Measurements from ENCODE around the gene NAV2. TPM values are rescaled to one million over a fixed set of nuclear protein-coding genes. Genes with fewer than 3 reads are reported as not detected.
"Not testable (repeated sequence)": the region's sequence is repeated elsewhere in the genome, so short reads cannot be mapped to it uniquely, and the experiment has no call there.

The NAV2 gene
- total RNA-seq, 2 donors from 2014 or later = 0.37 to 0.58 TPM

- H3K27ac Mint-ChIP-seq = no peak overlapping the region
- H3K27me3 Mint-ChIP-seq = peaks cover 8% of the 10 kb centered on the region
- no peak overlapping the region for H3K4me3 Mint-ChIP-seq
- no peaks in the 10 kb centered on the region for H3K36me3 Mint-ChIP-seq (ENCODE audit: low read depth)
- no peaks in the 10 kb centered on the region for H3K4me1 Mint-ChIP-seq
- no peaks in the 10 kb centered on the region for H3K9me3 Mint-ChIP-seq
- ATAC-seq (replicated peaks) = no peak
Measured at GRCh38 chr11:20117291-20117690, 404.7 kb downstream of the NAV2 start.

GRCh38 chr11:20118209-20118608 lies 405.6 kb downstream of the NAV2 start:
- no peaks in the 10 kb centered on the region for H3K4me1 Mint-ChIP-seq
- no peak overlapping the region for H3K4me3 Mint-ChIP-seq
- no peaks in the 10 kb centered on the region for H3K36me3 Mint-ChIP-seq (ENCODE audit: low read depth)
- H3K9me3 Mint-ChIP-seq = no peaks in the 10 kb centered on the region
- no peak overlapping the region for H3K27ac Mint-ChIP-seq
- H3K27me3 Mint-ChIP-seq = peaks cover 8% of the 10 kb centered on the region
- ATAC-seq (replicated peaks) = no peak

GRCh38 chr11:20119315-20119714 lies 406.7 kb downstream of the NAV2 start:
- H3K36me3 Mint-ChIP-seq (ENCODE audit: low read depth) = no peaks in the 10 kb centered on the region
- H3K9me3 Mint-ChIP-seq = no peaks in the 10 kb centered on the region
- H3K27ac Mint-ChIP-seq = no peak overlapping the region
- H3K4me1 Mint-ChIP-seq = no peaks in the 10 kb centered on the region
- ATAC-seq (replicated peaks) = no peak
- peaks cover 8% of the 10 kb centered on the region for H3K27me3 Mint-ChIP-seq
- no peak overlapping the region for H3K4me3 Mint-ChIP-seq

- no peak overlapping the region for H3K4me3 Mint-ChIP-seq
- H3K27ac Mint-ChIP-seq = no peak overlapping the region
- no peak for ATAC-seq (replicated peaks)
- H3K36me3 Mint-ChIP-seq (ENCODE audit: low read depth) = no peaks in the 10 kb centered on the region
- no peaks in the 10 kb centered on the region for H3K9me3 Mint-ChIP-seq
- H3K4me1 Mint-ChIP-seq = no peaks in the 10 kb centered on the region
- peaks cover 8% of the 10 kb centered on the region for H3K27me3 Mint-ChIP-seq
Measured at GRCh38 chr11:20120134-20120925, 407.7 kb downstream of the NAV2 start.

GRCh38 chr11:20122131-20122530 lies 409.5 kb downstream of the NAV2 start:
- H3K4me1 Mint-ChIP-seq = no peaks in the 10 kb centered on the region
- no peak overlapping the region for H3K4me3 Mint-ChIP-seq
- no peak overlapping the region for H3K27ac Mint-ChIP-seq
- no peaks in the 10 kb centered on the region for H3K36me3 Mint-ChIP-seq (ENCODE audit: low read depth)
- H3K27me3 Mint-ChIP-seq = peaks cover 8% of the 10 kb centered on the region
- no peak for ATAC-seq (replicated peaks)
- no peaks in the 10 kb centered on the region for H3K9me3 Mint-ChIP-seq

- ATAC-seq (replicated peaks) = no peak
- H3K9me3 Mint-ChIP-seq = no peaks in the 10 kb centered on the region
- no peaks in the 10 kb centered on the region for H3K27me3 Mint-ChIP-seq
- H3K4me1 Mint-ChIP-seq = no peaks in the 10 kb centered on the region
- H3K4me3 Mint-ChIP-seq = no peak overlapping the region
- H3K27ac Mint-ChIP-seq = no peak overlapping the region
- no peaks in the 10 kb centered on the region for H3K36me3 Mint-ChIP-seq (ENCODE audit: low read depth)
Measured at GRCh38 chr11:20125927-20126326, 413.3 kb downstream of the NAV2 start.

GRCh38 chr11:20126724-20127123 lies 414.1 kb downstream of the NAV2 start:
- no peaks in the 10 kb centered on the region for H3K4me1 Mint-ChIP-seq
- H3K27me3 Mint-ChIP-seq = peaks cover 3% of the 10 kb centered on the region
- no peaks in the 10 kb centered on the region for H3K36me3 Mint-ChIP-seq (ENCODE audit: low read depth)
- no peak overlapping the region for H3K4me3 Mint-ChIP-seq
- no peak overlapping the region for H3K27ac Mint-ChIP-seq
- H3K9me3 Mint-ChIP-seq = no peaks in the 10 kb centered on the region
- no peak for ATAC-seq (replicated peaks)

GRCh38 chr11:20127671-20128527 lies 415.3 kb downstream of the NAV2 start:
- Mint-ChIP-seq H3K4me1 (peaks cover 5% of the 10 kb centered on the region), H3K36me3 (ENCODE audit: low read depth) (no peaks in the 10 kb centered on the region), H3K9me3 (no peaks in the 10 kb centered on the region), H3K27me3 (peaks cover 11% of the 10 kb centered on the region), H3K4me3 (no peak overlapping the region), H3K27ac (no peak overlapping the region)
- peak; percentile 79 for ATAC-seq (replicated peaks)

- not testable (repeated sequence) for H3K27ac Mint-ChIP-seq; ATAC-seq (replicated peaks); H3K4me1 Mint-ChIP-seq; H3K9me3 Mint-ChIP-seq; H3K4me3 Mint-ChIP-seq; H3K36me3 Mint-ChIP-seq (ENCODE audit: low read depth)
- peaks cover 13% of the 10 kb centered on the region for H3K27me3 Mint-ChIP-seq
Measured at GRCh38 chr11:20128528-20128825, 415.8 kb downstream of the NAV2 start.

- H3K9me3 Mint-ChIP-seq = no peaks in the 10 kb centered on the region
- peaks cover 5% of the 10 kb centered on the region for H3K4me1 Mint-ChIP-seq
- no peak for ATAC-seq (replicated peaks)
- H3K27me3 Mint-ChIP-seq = peaks cover 23% of the 10 kb centered on the region
- H3K27ac Mint-ChIP-seq = no peak overlapping the region
- no peak overlapping the region for H3K4me3 Mint-ChIP-seq
- no peaks in the 10 kb centered on the region for H3K36me3 Mint-ChIP-seq (ENCODE audit: low read depth)
Measured at GRCh38 chr11:20129665-20130064, 417.0 kb downstream of the NAV2 start.

- peaks cover 5% of the 10 kb centered on the region for H3K4me1 Mint-ChIP-seq
Measured at GRCh38 chr11:20131788-20132666, 419.4 kb downstream of the NAV2 start.

GRCh38 chr11:20132667-20133039 lies 420.0 kb downstream of the NAV2 start:
- ATAC-seq (replicated peaks) = no peak
- peak overlapping the region; percentile 79 for H3K4me3 Mint-ChIP-seq

More at GRCh38 chr11:20131788-20132666, 419.4 kb downstream of the NAV2 start:
- Mint-ChIP-seq H3K9me3 (no peaks in the 10 kb centered on the region), H3K4me3 (peak overlapping the region; percentile 79), H3K27ac (no peak overlapping the region), H3K27me3 (peaks cover 27% of the 10 kb centered on the region), H3K36me3 (ENCODE audit: low read depth) (no peaks in the 10 kb centered on the region)
- ATAC-seq (replicated peaks) = peak; percentile 64

GRCh38 chr11:20134991-20135736 lies 422.5 kb downstream of the NAV2 start:
- peaks cover 47% of the 10 kb centered on the region for H3K27me3 Mint-ChIP-seq
- no peak overlapping the region for H3K4me3 Mint-ChIP-seq
- H3K4me1 Mint-ChIP-seq = peaks cover 5% of the 10 kb centered on the region

More at GRCh38 chr11:20132667-20133039, 420.0 kb downstream of the NAV2 start:
- Mint-ChIP-seq H3K36me3 (ENCODE audit: low read depth) (no peaks in the 10 kb centered on the region), H3K9me3 (no peaks in the 10 kb centered on the region), H3K4me1 (peaks cover 5% of the 10 kb centered on the region), H3K27me3 (peaks cover 27% of the 10 kb centered on the region), H3K27ac (no peak overlapping the region)

GRCh38 chr11:20137637-20138036 lies 425.0 kb downstream of the NAV2 start:
- no peak overlapping the region for H3K27ac Mint-ChIP-seq
- ATAC-seq (replicated peaks) = no peak
- H3K27me3 Mint-ChIP-seq = peaks cover 52% of the 10 kb centered on the region
- no peak overlapping the region for H3K4me3 Mint-ChIP-seq
- no peaks in the 10 kb centered on the region for H3K9me3 Mint-ChIP-seq
- no peaks in the 10 kb centered on the region for H3K36me3 Mint-ChIP-seq (ENCODE audit: low read depth)
- H3K4me1 Mint-ChIP-seq = peaks cover under 1% of the 10 kb centered on the region

More at GRCh38 chr11:20134991-20135736, 422.5 kb downstream of the NAV2 start:
- H3K9me3 Mint-ChIP-seq = no peaks in the 10 kb centered on the region
- no peak overlapping the region for H3K27ac Mint-ChIP-seq
- ATAC-seq (replicated peaks) = no peak
- no peaks in the 10 kb centered on the region for H3K36me3 Mint-ChIP-seq (ENCODE audit: low read depth)
